ENCODE data around the gene PAQR9. TPM values are rescaled to one million over a fixed set of nuclear protein-coding genes. Genes with fewer than 3 reads are reported as not detected.

PAQR9 gene
- total and polyA plus RNA-seq, 2 of the 13 experiments (the other 11 are each of a cell fraction or from before 2014, with no cell fraction given), result 3.7 to 10.3 TPM

- Histone ChIP-seq H3K27ac (ENCODE audit: extremely low read length, insufficient read depth, low read length) (no peak overlapping the region), H3K4me2 (ENCODE audit: low read depth, low read length) (no peak overlapping the region), H3K27me3 (ENCODE audit: control insufficient read depth in 1 of 2, insufficient read depth in 2 of 2, low read length in 2 of 2) (peaks cover 1 to 9% of the 10 kb centered on the region in 2 experiments; a peak in 2 of 5 replicates), H3K4me3 (replicated peaks in 1 of 3; ENCODE audit: insufficient read depth in 1 of 3, low read depth in 2 of 3, low read length in 3 of 3) (no peak overlapping the region), H3K79me2 (ENCODE audit: insufficient read depth, low read length) (no peaks in the 10 kb centered on the region), H4K20me1 (ENCODE audit: insufficient read depth, low read length) (no peaks in the 10 kb centered on the region), H3K9ac (ENCODE audit: insufficient read depth, low read depth, low read length) (no peak overlapping the region), H2AFZ (ENCODE audit: low read length) (no peak overlapping the region), H3K9me3 (ENCODE audit: low read length) (no peaks in the 10 kb centered on the region), H3K4me1 (ENCODE audit: insufficient read depth, low read length) (peaks cover 49% of the 10 kb centered on the region), H3K36me3 (replicated peaks in 1 of 2; ENCODE audit: control insufficient read depth in 1 of 2, insufficient read depth in 2 of 2, low read length in 2 of 2) (no peaks in the 10 kb centered on the region)
- BruUV-seq (replicated peaks), result no TSS peak
- WGBS (ENCODE audit: low lambda C conversion rate), result 48% methylated on average over 8 of the region's 8 CpGs
- ChIA-PET POLR2A (interaction anchor here (1.5 kb wide), 1 partner anchor 25 kb away, joined by 5 read pairs; the partner anchor contains the start of gene U2SURP), CTCF (ENCODE audit: low intra/inter-chr PET ratio, low total read pairs) (no interaction called here)
- intact Hi-C loops (cut with micrococcal nuclease; ENCODE audit: unreplicated experiment), result no loop called here
- ATAC-seq, result peak; percentile 98
- in situ Hi-C loops (cut with HindIII; ENCODE audit: extremely low pct_ligation_motif_present, low pct_unique_long_range_greater_than_20kb), result no loop called here
- peak; percentile 74 for FAIRE-seq
- peak; percentile 76 for DNase-seq (ENCODE audit: low spot score)
- TF ChIP-seq NAIF1 (CRISPR knock-in tag; IDR thresholded peaks at IDR 0.05; ENCODE audit: borderline replicate concordance), result no peak
- TF ChIP-seq ZNF44 (CRISPR knock-in tag; IDR thresholded peaks at IDR 0.05), result no peak
- no peak for TF ChIP-seq NFRKB (IDR thresholded peaks at IDR 0.05)
- peak; percentile 63; the same call in 1 of the 2 replicates for TF ChIP-seq NFE2L2 (IDR thresholded peaks at IDR 0.05; ENCODE audit: low read length)
- no peak for TF ChIP-seq ZFP82 (CRISPR knock-in tag; IDR thresholded peaks at IDR 0.05; ENCODE audit: borderline replicate concordance)
- TF ChIP-seq RFX1 (IDR thresholded peaks at IDR 0.05), result no peak
- TF ChIP-seq ZNF367 (CRISPR knock-in tag; IDR thresholded peaks at IDR 0.05; ENCODE audit: borderline replicate concordance), result no peak
- no peak for TF ChIP-seq ZNF275 (CRISPR knock-in tag; IDR thresholded peaks at IDR 0.05; ENCODE audit: borderline replicate concordance)
- no peak for TF ChIP-seq SETDB1 (CRISPR knock-in tag; IDR thresholded peaks at IDR 0.05; ENCODE audit: borderline replicate concordance)
- TF ChIP-seq ATM (IDR thresholded peaks at IDR 0.05; ENCODE audit: borderline replicate concordance), result no peak
- no peak for TF ChIP-seq SATB2 (CRISPR knock-in tag; IDR thresholded peaks at IDR 0.05)
- TF ChIP-seq RFXAP (CRISPR knock-in tag; IDR thresholded peaks at IDR 0.05; ENCODE audit: borderline replicate concordance), result 0 out of 2 replicates have a peak, but pooled peaks have one; percentile 45
- no peak for TF ChIP-seq ZNF318 (CRISPR knock-in tag; IDR thresholded peaks at IDR 0.05)
- TF ChIP-seq POLR2AphosphoS2 (IDR thresholded peaks at IDR 0.05; ENCODE audit: low read depth, low read length), result no peak
These were observed 13.3 kb upstream of the PAQR9 start for GRCh38 chr3:142976621-142977398.
